Thyroid gland (tissue), 4 donors: ENCODE data around the gene DDC.

Experiments
- POLR2A ChIP-seq, 2 donors: fragments of 450-650 bp; IDR thresholded peaks; one replicate each; pipeline ENCODE4 v1.6.1; 2017; ENCODE audit warnings: antibody characterized with exemption in 2 of 2, mild to moderate bottlenecking in 2 of 2, moderate library complexity in 1 of 2
- TF ChIP-seq, protein P1 (sequence below), 6 experiments: fragments of 200-600 bp in 3 of 6; fragments of 450-650 bp in 3 of 6; sonication (generic) in 3 of 6; IDR thresholded peaks; one replicate each; pipeline ENCODE4 v1.5.1; 2016 to 2019; ENCODE audit warnings: antibody characterized with exemption in 6 of 6, mild to moderate bottlenecking in 2 of 6, inconsistent platforms in 1 of 6, moderate library complexity in 1 of 6

DNA sequence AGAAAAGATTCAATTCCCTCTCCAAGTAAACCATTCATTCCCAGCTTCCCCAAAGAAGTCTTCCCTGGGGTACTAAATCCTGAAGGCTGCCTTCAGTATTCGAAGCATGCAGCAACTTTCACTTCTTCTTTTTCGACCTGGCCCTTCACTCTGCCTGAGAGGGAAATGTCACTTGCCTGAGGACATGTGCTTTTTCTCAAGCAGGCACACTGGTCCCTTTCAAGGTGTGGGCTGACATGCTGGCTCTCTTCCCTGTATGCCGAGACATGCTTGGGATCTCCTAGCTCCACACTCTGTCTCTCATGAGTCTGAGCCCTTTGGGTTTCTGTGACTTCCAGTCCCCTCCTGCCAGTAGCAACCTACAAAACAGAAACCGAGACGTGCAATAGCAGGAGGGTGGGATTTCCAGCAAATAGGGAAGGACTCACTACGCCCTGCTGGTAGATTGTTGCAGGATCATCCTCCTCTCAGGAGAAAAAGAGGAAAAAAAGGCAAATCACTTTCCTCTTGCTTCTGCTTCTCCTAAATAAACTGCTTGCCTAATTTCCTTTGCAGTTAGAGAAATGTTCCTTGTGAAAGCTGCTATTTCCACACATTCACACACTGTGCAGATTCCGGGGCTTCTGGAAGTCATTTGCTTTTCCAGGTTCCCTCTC is 148.6 kb downstream of the DDC start:
- TF ChIP-seq, protein P1, sequence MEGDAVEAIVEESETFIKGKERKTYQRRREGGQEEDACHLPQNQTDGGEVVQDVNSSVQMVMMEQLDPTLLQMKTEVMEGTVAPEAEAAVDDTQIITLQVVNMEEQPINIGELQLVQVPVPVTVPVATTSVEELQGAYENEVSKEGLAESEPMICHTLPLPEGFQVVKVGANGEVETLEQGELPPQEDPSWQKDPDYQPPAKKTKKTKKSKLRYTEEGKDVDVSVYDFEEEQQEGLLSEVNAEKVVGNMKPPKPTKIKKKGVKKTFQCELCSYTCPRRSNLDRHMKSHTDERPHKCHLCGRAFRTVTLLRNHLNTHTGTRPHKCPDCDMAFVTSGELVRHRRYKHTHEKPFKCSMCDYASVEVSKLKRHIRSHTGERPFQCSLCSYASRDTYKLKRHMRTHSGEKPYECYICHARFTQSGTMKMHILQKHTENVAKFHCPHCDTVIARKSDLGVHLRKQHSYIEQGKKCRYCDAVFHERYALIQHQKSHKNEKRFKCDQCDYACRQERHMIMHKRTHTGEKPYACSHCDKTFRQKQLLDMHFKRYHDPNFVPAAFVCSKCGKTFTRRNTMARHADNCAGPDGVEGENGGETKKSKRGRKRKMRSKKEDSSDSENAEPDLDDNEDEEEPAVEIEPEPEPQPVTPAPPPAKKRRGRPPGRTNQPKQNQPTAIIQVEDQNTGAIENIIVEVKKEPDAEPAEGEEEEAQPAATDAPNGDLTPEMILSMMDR (IDR thresholded peaks at IDR 0.05): no peak
- no peak for TF ChIP-seq POLR2A (IDR thresholded peaks at IDR 0.05)
